Activated CD4-positive, alpha-beta T cell treated with anti-CD3 and anti-CD28 coated beads, Interleukin-2, Interleukin-6, amounts not matched to agents 100 ng/mL and 50 ng/mL, durations not matched to agents 16 hours and 8 hours (primary cell): ENCODE measurements around the gene TRIM68.
A peak's percentile ranks its signal among the peaks of the same experiment; 100 is the strongest.

Experiments
- DNase-seq: peaks from one replicate; pipeline ENCODE4 v3.0.0-alpha.2; 2020

TRIM68 gene, protein sequence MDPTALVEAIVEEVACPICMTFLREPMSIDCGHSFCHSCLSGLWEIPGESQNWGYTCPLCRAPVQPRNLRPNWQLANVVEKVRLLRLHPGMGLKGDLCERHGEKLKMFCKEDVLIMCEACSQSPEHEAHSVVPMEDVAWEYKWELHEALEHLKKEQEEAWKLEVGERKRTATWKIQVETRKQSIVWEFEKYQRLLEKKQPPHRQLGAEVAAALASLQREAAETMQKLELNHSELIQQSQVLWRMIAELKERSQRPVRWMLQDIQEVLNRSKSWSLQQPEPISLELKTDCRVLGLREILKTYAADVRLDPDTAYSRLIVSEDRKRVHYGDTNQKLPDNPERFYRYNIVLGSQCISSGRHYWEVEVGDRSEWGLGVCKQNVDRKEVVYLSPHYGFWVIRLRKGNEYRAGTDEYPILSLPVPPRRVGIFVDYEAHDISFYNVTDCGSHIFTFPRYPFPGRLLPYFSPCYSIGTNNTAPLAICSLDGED

DNA sequence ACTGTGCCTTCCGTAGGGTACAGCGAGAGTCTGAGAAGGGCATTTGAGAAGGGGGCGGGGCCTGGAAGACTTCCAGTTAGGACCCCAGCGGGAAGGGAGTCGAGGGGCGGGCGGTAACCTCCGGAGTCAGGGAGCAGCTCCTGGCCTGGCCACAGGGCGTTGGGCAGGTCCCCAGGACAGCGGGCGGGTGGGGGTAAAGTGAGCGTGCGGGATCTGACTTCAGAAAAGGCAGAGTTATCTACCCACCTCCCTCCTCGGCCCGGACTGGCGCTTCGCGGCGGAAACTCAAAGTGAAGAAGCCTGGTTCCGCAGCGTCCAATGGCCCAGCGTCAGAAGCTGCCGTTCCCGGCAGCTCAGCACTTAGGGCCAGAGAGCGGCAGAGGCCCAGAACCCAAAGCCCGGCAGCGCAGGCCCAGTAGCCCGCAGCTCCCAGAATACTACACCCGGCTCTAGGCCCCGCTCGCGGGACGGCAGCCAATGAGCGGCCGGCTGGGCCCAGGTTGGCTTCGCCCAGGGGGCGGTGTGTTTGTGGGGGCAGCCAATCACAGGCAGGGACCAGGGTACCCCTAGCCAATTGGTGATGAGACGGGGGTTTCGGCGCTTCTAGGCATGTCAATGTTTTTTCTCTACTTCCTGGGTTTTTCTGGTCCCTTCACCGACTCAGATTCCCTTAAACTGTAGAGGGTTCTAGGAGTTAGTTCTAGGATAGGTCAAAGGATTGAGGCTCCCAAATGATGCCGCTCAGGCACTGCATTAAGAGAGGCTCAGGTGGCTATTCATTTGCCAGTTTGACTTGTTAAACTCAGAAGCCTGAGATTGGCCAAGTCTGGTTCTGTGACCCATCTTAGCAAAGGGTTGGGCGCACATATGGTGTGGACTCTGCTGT is at the start of gene TRIM68:
Gene TRIM68 (minus strand): TSS at position 451 of the 886 bp plus-strand sequence. CDS start 2,727 bp downstream, outside the sequence.
- peak; percentile 97 for DNase-seq

DNA sequence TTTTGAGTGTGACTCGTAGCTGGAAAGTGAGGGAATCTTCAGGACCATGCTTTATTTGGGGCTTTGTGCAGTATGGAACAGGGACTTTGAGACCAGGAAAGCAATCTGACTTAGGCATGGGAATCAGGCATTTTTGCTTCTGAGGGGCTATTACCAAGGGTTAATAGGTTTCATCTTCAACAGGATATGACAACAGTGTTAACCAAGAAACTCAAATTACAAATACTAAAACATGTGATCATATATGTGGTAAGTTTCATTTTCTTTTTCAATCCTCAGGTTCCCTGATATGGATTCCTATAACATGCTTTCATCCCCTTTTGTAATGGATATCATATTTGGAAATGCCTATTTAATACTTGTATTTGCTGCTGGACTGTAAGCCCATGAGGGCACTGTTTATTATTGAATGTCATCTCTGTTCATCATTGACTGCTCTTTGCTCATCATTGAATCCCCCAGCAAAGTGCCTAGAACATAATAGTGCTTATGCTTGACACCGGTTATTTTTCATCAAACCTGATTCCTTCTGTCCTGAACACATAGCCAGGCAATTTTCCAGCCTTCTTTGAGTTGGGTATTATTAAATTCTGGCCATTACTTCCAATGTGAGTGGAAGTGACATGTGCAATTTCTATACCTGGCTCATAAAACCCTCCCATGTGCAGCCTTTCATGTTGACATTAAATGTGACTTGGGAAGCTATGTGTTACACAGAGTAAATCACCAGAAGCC is 46.8 kb upstream of the TRIM68 start:
- DNase-seq = no peak

GRCh38 chr11:4647766-4648165 is 39.7 kb upstream of the TRIM68 start:
- DNase-seq = no peak

- DNase-seq = no peak
Observed at GRCh38 chr11:4645974-4646373, 37.9 kb upstream of the TRIM68 start.

- DNase-seq = no peak
Observed at GRCh38 chr11:4644233-4644632, 36.2 kb upstream of the TRIM68 start.

DNA sequence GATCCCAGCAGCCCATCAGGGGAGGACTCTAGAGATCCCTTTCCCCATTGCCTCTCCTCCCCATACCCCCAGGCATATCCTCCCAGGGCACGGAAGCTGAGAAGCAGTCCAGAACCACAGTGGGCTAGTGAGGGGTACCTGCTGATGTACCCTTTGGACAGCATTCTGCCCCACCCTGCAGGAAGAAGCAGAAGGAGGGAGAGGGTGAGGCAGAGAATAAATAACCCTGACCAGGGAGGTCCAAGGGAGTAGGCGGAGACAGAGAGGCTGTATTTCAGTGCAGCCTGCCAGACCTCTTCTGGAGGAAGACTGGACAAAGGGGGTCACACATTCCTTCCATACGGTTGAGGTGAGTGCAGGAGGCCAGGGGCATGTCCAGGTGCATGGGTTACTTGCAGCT is 35.7 kb upstream of the TRIM68 start, which contains the start of gene OR51E1:
Gene OR51E1 (plus strand): TSS at position 301 of the 400 bp plus-strand sequence. CDS start 8,545 bp downstream, outside the sequence.
- no peak for DNase-seq

- no peak for DNase-seq
Observed at GRCh38 chr11:4643076-4643475, 35.0 kb upstream of the TRIM68 start.

- no peak for DNase-seq
Observed at GRCh38 chr11:4642043-4642442, 34.0 kb upstream of the TRIM68 start.

DNA sequence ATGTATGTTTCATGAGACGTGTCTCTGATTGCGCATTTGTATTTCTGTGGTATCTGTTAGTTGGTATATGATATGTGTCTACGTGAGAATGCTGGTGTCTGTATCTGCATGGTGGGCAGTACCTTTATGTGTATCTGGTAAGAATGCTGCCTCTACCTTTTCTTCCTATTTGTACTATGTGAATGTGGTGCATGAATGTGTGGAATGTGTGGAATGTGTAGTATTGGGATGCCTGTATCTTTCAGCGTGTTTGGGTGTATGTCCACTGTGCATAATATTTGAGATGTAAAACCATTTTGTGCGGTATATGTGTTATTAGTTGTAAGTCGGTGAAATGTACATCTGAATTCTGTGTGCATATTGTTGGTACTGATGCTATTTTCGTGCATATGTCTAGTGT is 33.5 kb upstream of the TRIM68 start:
- DNase-seq = no peak

GRCh38 chr11:4639931-4640330 is 31.9 kb upstream of the TRIM68 start:
- DNase-seq = no peak

GRCh38 chr11:4637662-4638047 is 29.6 kb upstream of the TRIM68 start:
- DNase-seq = no peak

- peak; percentile 75 for DNase-seq
Observed at GRCh38 chr11:4636962-4637661, 29.1 kb upstream of the TRIM68 start, which contains the start of gene OR51D1. OR51D1 (plus strand) TSS chr11:4637477; CDS start chr11:4639791, 2,314 bp downstream.

GRCh38 chr11:4636136-4636535 is 28.1 kb upstream of the TRIM68 start:
- DNase-seq = no peak

- DNase-seq = peak; percentile 77
Observed at GRCh38 chr11:4626207-4627099, 18.4 kb upstream of the TRIM68 start.

DNA sequence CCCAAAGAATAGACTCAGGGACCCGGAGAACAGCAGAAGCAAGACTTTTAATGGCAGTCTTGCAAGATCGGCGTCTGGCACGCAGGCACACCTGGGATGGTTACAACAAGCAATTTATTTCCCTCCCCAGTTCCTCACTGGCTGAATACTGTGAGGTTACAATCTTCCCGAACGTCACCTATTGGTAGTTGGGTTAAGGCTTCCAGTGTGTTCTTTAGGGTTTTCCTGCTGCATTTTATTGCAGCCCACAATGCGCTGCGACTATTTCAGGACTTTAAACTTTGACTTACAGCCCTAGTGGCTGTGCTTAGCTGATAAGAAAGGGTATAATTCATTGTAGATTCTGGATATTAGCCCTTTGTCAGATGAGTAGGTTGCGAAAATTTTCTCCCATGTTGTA is 11.5 kb upstream of the TRIM68 start:
- DNase-seq = no peak

- DNase-seq = no peak
Observed at GRCh38 chr11:4615856-4616444, 7.9 kb upstream of the TRIM68 start.

- DNase-seq = no peak
Observed at GRCh38 chr11:4611986-4612385, 4.0 kb upstream of the TRIM68 start.

GRCh38 chr11:4610258-4610935 is 2.4 kb upstream of the TRIM68 start:
- peak; percentile 50 for DNase-seq

DNA sequence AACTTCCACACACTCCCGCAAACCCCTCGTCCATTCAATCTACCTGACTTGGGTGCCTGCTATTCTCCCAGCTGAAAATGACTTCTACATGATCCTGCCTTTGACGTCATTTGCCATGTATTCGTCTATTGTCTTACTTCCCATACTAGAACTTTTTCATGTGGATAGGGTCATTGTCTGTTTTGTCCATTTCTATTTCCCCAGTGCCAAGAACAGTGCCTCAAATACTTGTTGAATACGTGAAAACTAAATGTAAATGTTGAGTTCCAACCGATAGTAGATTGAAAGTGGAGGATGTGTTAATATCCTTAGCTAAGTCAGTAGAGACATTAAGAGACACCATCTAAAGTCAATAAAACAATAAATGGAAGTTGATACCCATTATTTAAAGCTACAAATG is 935 bp downstream of the TRIM68 start:
- no peak for DNase-seq
